Neural crest cell (in vitro differentiated cells): ENCODE measurements around the gene TUBGCP5. TPM values are rescaled to one million over a fixed set of nuclear protein-coding genes. Genes with fewer than 3 reads are reported as not detected.

ENCODE experiments used
- DNase-seq: peaks from one replicate; pipeline ENCODE4 v3.0.0; 2021; ENCODE audit warnings: low read depth, mixed read lengths, low spot score
- H3K27ac Mint-ChIP-seq: one replicate; pipeline ENCODE4 v1.8.0; 2021; ENCODE audit warnings: mild to moderate bottlenecking, mixed read lengths; ENCODE audit not compliant: unreplicated experiment
- H3K27me3 Mint-ChIP-seq: 2 replicates; pipeline ENCODE4 v1.8.0; 2021; ENCODE audit warnings: low read depth, mild to moderate bottlenecking, mixed read lengths
- H3K36me3 Mint-ChIP-seq: 2 replicates; pipeline ENCODE4 v1.8.0; 2021; ENCODE audit warnings: low read depth, mild to moderate bottlenecking, mixed read lengths
- H3K4me1 Mint-ChIP-seq: 2 replicates; pipeline ENCODE4 v1.8.0; 2021; ENCODE audit warnings: mixed read lengths
- H3K4me3 Mint-ChIP-seq: one replicate; pipeline ENCODE4 v1.8.0; 2021; ENCODE audit warnings: mild to moderate bottlenecking, mixed read lengths
- H3K9me3 Mint-ChIP-seq: 2 replicates; pipeline ENCODE4 v1.8.0; 2021; ENCODE audit warnings: mixed read lengths
- total RNA-seq: library from RNA; stranded (reverse); gene quantifications from 2 replicates; pipeline ENCODE4 v1.2.1, GENCODE V29; 2021
- TF ChIP-seq, protein P1 (sequence below): fragments of 200-600 bp; sonication (generic); conservative IDR thresholded peaks from 2 replicates; pipeline ENCODE4 v1.5.0; 2021; ENCODE audit warnings: antibody characterized with exemption, mild to moderate bottlenecking

TUBGCP5 gene
- total RNA-seq, 1 donor from 2014 or later = 28.2 TPM

DNA sequence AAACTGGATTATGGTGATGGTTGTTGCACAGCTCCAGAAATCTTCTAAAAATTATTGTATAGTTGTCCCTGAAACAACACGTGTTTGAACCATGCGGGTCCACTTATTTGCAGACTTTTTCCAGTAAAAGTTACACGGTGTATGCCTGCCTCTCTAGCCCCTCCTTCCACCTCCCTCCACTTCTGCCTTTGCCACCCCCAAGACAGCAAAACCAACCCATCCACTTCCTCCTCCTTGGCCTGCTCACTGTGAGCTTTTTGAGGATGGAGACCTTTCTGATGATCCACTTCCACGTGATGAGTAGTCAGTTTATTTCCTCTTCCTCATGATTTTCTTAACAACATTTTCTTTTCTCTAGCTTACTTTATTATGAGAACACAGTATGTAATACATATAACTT, 64.6 kb downstream of the TUBGCP5 start:
- Mint-ChIP-seq H3K4me3 (no peak overlapping the region), H3K9me3 (no peaks in the 10 kb centered on the region), H3K27ac (no peak overlapping the region), H3K4me1 (peaks cover 20% of the 10 kb centered on the region), H3K36me3 (peaks cover 5% of the 10 kb centered on the region), H3K27me3 (peaks cover 5% of the 10 kb centered on the region)
- TF ChIP-seq, protein P1, sequence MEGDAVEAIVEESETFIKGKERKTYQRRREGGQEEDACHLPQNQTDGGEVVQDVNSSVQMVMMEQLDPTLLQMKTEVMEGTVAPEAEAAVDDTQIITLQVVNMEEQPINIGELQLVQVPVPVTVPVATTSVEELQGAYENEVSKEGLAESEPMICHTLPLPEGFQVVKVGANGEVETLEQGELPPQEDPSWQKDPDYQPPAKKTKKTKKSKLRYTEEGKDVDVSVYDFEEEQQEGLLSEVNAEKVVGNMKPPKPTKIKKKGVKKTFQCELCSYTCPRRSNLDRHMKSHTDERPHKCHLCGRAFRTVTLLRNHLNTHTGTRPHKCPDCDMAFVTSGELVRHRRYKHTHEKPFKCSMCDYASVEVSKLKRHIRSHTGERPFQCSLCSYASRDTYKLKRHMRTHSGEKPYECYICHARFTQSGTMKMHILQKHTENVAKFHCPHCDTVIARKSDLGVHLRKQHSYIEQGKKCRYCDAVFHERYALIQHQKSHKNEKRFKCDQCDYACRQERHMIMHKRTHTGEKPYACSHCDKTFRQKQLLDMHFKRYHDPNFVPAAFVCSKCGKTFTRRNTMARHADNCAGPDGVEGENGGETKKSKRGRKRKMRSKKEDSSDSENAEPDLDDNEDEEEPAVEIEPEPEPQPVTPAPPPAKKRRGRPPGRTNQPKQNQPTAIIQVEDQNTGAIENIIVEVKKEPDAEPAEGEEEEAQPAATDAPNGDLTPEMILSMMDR = no peak
- DNase-seq = no peak

DNA sequence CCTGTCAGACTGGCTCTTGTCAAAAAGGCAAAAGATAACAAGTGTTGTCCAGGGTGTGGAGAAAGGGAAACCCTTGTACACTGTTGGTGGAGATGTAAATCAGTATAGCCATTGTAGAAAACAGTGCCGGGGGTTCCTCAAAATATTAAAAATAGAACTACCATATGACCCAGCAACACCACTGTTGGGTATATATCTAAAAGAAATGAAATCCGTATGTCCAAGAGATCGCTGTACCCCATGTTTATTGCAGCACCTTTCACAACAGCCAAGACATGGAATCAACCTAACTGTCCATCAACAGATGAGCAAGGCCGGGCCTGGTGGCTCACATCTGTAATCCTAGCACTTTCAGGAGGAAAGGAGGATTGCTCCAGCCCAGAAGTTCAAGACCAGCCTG, 65.4 kb downstream of the TUBGCP5 start:
- Mint-ChIP-seq H3K27ac (no peak overlapping the region), H3K4me1 (peaks cover 15% of the 10 kb centered on the region), H3K4me3 (no peak overlapping the region), H3K27me3 (peaks cover 2% of the 10 kb centered on the region), H3K9me3 (no peaks in the 10 kb centered on the region), H3K36me3 (peaks cover 9% of the 10 kb centered on the region)
- TF ChIP-seq, protein P1 = no peak
- DNase-seq = no peak

DNA sequence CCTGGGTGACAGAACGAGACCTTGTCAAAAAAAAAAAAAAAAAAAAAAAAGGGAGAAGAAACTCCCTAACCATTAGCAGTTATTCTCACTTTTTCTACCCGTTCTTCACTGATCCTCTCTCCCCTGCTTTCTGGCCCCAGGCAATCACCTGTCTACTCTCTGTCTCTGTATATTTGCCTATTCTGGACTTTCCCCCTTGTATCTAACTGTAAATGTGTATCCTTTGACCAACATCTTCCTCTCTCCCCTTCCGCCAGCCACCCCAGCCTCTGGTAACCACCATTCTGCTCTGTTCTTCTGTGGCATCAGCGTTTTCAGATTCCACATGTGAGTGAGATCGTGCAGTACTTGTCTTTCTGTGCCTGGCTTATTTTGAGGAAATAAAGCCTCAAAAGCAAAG, 66.1 kb downstream of the TUBGCP5 start:
- Mint-ChIP-seq H3K36me3 (peaks cover 11% of the 10 kb centered on the region), H3K27ac (no peak overlapping the region), H3K27me3 (no peaks in the 10 kb centered on the region), H3K9me3 (no peaks in the 10 kb centered on the region), H3K4me1 (peaks cover 15% of the 10 kb centered on the region), H3K4me3 (no peak overlapping the region)
- DNase-seq = no peak
- TF ChIP-seq, protein P1 = no peak

DNA sequence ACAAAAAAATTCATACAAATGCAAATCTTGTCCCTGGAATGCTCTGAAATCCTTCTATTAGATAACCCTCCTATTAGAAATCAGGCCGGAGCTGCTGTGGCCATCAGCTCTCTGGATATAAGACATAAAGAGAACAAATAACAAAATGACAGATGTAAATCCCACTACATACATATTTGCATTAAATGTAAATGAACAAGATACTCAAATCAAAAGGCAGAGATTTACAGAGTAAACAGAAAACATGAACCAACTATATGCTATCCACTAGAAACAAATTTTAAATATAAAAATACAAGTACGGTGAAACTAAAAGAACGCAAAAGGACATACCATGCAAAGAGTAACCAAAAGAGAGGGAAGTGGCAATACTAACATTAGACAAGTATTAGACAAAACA, 69.9 kb downstream of the TUBGCP5 start:
- H3K4me1 Mint-ChIP-seq = peaks cover 16% of the 10 kb centered on the region
- H3K4me3 Mint-ChIP-seq = no peak overlapping the region
- TF ChIP-seq, protein P1 = no peak
- no peak for DNase-seq
- no peaks in the 10 kb centered on the region for H3K9me3 Mint-ChIP-seq
- no peaks in the 10 kb centered on the region for H3K27me3 Mint-ChIP-seq
- H3K36me3 Mint-ChIP-seq = peaks cover 11% of the 10 kb centered on the region
- no peak overlapping the region for H3K27ac Mint-ChIP-seq

DNA sequence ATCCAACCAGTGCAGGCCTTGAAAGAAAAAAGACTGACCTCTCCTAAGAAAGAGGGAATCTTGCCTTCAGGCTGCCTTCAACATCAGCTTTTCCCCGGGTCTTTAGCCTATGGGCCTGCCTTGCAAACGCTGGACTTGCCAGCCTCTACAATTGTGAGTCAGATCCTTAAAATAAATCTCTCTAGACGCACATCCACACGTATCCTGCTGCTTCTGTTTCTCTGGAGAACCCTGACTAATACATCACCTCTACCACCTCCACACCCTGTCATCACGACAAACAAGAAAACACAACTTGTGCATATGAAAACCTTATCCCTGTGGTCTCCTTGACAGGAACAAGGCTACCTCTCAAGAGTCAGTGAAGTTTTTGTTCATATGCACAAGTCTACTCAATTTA, 71.0 kb downstream of the TUBGCP5 start:
- H3K27me3 Mint-ChIP-seq = no peaks in the 10 kb centered on the region
- H3K36me3 Mint-ChIP-seq = peaks cover 10% of the 10 kb centered on the region
- TF ChIP-seq, protein P1 = no peak
- H3K9me3 Mint-ChIP-seq = no peaks in the 10 kb centered on the region
- peaks cover 27% of the 10 kb centered on the region for H3K4me1 Mint-ChIP-seq
- no peak overlapping the region for H3K4me3 Mint-ChIP-seq
- no peak for DNase-seq
- H3K27ac Mint-ChIP-seq = no peak overlapping the region
